ENCODE results near the gene REST. TPM values are rescaled to one million over a fixed set of nuclear protein-coding genes. Genes with fewer than 3 reads are reported as not detected.

The REST gene
- total RNA-seq, 4 donors from 2014 or later: 27.7 to 70.8 (median 50.5) TPM

GRCh38 chr4:56905796-56906195, 1.9 kb upstream of the REST start:
- H3K4me1 ChIP-seq: peaks cover 21% of the 10 kb centered on the region
- DNase-seq (ENCODE audit: low spot score in 2 of 2): no peak
- H3K9me3 ChIP-seq: no peaks in the 10 kb centered on the region
- no peak overlapping the region for H3K27ac ChIP-seq
- 91% methylated on average over 1 of the region's 1 CpG for WGBS
- H3K27me3 ChIP-seq: no peaks in the 10 kb centered on the region
- TF ChIP-seq EP300 (IDR thresholded peaks at IDR 0.05) (no peak), POLR2A (IDR thresholded peaks at IDR 0.05) (no peak)
- H3K4me3 ChIP-seq: no peak overlapping the region
- no peaks in the 10 kb centered on the region for H3K36me3 ChIP-seq

DNA sequence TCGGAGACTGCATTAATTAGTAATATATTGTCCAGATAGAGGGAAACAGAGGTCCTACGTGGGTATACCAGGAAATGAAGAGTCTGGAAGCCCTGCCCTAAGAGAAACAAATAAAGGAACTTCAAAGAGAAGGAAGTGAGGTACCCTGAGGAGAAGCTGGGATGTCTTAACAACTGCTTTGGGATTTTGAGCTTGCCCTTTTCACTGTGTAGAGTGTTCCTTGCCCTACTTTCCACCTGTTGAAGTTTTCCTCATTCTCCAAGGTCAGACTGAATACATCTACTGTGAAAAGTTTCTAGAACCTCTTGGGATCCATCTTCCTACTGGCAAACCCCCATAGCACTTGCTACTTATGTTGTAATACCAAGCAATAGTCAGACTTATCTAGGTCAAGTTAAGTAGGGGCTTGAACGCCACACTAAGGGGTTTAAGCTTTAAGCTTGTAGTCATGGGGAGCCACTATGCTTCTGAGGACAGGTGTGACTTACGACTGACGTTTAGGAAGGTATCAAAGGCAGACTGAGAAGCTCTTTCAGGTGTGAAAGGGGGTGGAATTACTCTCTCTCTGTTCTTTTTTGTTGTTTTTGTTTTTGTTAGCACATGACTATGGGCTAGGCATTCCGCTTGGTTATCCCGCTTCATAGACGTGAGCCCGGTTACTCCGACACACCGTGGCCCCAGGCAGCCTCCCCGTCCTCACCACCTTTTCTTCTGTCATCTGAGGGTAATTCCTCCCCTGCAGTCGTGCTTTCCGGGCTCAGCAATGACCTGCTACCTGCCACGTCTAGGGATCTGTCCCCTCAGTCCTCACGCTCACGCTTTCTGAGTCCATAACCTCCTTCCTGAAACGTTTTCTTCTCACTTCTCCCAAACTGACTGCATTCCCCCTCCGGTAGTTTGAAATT, 959 bp upstream of the REST start:
- H3K27ac ChIP-seq: no peak overlapping the region
- H3K36me3 ChIP-seq: no peaks in the 10 kb centered on the region
- H3K4me3 ChIP-seq: peak overlapping the region; percentile 75
- WGBS: 21% methylated on average over 19 of the region's 19 CpGs
- no peaks in the 10 kb centered on the region for H3K27me3 ChIP-seq
- H3K9me3 ChIP-seq: no peaks in the 10 kb centered on the region
- TF ChIP-seq POLR2A (IDR thresholded peaks at IDR 0.05): no peak
- TF ChIP-seq POLR2AphosphoS5 (IDR thresholded peaks at IDR 0.05): no peak
- no peak for TF ChIP-seq CTCF (IDR thresholded peaks at IDR 0.05)
- TF ChIP-seq EP300 (IDR thresholded peaks at IDR 0.05): no peak
- DNase-seq (ENCODE audit: low spot score in 2 of 2): no peak
- H3K4me1 ChIP-seq: peaks cover 31% of the 10 kb centered on the region

DNA sequence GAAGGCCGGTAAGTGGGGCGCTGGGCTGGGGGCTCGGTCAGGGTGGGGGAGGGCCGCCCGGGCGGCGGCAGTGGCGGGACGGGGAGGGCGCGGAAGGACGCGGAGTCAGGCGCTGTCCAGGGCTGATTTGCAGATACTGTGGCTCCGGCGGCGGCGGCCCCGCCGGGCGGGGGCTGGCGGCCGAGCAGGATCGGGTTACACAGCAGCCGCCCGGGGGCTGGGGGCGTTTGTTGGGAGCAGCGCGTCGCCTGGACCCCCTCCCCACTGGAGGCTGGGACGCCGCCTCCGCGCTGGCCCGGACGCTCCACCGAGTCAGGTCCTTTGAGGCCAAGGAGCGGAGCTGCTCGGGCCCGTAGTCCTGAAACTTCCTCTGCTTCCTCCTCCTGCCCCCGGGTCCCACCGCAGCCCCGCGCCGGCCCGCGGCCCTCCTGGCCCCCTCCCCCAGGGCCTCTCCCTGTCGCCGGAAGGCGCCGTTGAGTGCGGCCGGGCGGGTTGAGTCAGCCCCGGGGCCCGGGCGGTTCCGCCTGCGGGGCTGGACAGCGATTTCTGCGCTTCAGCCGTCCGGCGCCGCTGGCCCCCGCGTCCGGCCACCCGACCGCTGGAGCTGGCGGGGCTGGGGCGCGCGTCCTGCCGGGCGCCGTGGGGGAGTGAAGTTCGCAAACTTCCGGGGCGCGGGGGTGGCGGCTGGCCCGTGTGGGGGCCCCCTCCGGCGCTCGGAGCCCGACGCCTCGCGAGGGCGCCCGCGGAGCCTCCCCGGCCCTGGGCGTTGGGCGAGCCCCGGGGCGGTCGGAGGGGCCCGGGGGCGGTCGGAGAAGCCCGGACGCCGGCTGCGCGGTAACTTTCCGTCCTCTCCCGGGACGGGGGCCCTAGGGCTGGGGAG, 746 bp downstream of the REST start:
- peaks cover 47% of the 10 kb centered on the region for H3K4me1 ChIP-seq

DNA sequence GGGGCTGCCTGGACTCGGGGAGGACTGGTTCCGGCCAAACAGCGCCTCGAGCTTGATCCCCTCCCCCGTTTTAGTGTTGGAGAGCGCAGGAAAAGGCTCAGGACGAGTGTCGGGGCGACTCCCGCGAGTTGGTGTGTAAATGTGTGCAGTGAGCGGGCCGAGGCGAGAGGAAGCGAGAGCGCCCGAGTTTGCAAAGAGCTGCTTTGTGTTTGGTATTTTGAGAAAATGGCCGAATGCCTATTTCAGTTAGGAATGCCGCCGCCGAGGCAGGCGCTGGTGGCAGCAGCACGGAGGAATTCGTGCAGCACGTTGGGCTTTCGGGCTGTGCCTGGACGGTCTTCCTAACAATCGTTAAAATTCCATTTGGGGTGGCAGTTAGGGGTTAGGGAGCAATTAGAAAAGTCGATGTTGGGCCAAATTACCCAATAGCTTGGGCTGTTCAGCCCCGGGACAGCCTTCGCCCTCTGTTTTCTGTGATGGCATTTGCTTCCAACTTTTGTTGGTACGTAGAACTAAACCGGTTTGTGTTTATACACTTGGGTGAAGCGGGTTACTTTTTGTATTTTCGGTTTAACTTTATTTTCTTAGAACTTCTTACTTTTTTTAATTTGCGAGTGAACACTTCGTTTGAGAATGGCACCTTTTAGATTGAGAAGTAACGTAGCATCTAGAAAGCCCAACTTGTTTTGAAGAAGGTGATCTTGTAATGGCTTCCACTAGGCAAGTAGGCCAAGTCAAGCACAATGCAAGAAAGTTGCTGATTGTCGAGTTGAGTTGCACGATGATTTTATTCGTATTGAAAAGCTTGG, 1.6 kb downstream of the REST start:
- 2% methylated on average over 30 of the region's 41 CpGs for WGBS
- no peaks in the 10 kb centered on the region for H3K27me3 ChIP-seq
- peak overlapping the region; percentile 96 for H3K27ac ChIP-seq
- H3K4me3 ChIP-seq: peak overlapping the region; percentile 75
- TF ChIP-seq EP300 (IDR thresholded peaks at IDR 0.05) (no peak), POLR2A (IDR thresholded peaks at IDR 0.05) (no peak), CTCF (IDR thresholded peaks at IDR 0.05) (no peak), POLR2AphosphoS5 (IDR thresholded peaks at IDR 0.05) (no peak)
- peaks cover 8% of the 10 kb centered on the region for H3K36me3 ChIP-seq
- DNase-seq (ENCODE audit: low spot score in 2 of 2): peak; percentile 73 to 86
- H3K4me1 ChIP-seq: peaks cover 53% of the 10 kb centered on the region
- H3K9me3 ChIP-seq: no peaks in the 10 kb centered on the region

More for the DNA sequence above, 746 bp downstream of the REST start:
- Histone ChIP-seq H3K36me3 (peaks cover under 1% of the 10 kb centered on the region), H3K9me3 (no peaks in the 10 kb centered on the region), H3K4me3 (peak overlapping the region; percentile 75), H3K27me3 (no peaks in the 10 kb centered on the region), H3K27ac (peak overlapping the region; percentile 96)
- TF ChIP-seq POLR2A (IDR thresholded peaks at IDR 0.05) (no peak), EP300 (IDR thresholded peaks at IDR 0.05) (no peak), CTCF (IDR thresholded peaks at IDR 0.05) (no peak), POLR2AphosphoS5 (IDR thresholded peaks at IDR 0.05) (no peak)
- peak; percentile 76 to 82 for DNase-seq (ENCODE audit: low spot score in 2 of 2)
- WGBS: 1% methylated on average over 35 of the region's 110 CpGs

Data from suprapubic skin (tissue), 4 donors.